Lung microvascular endothelial cell (primary cell): ENCODE measurements around the gene ZFP1. TPM values are rescaled to one million over a fixed set of nuclear protein-coding genes. Genes with fewer than 3 reads are reported as not detected.
A peak's percentile ranks its signal among the peaks of the same experiment; 100 is the strongest.

Source experiments
- DNase-seq, 2 donors: peaks; one replicate each; pipeline versions ENCODE4 v3.0.0 to v3.0.0-alpha.2; 2010; ENCODE audit warnings: low read depth in 2 of 2
- total RNA-seq: library from RNA; depleted of rRNA; stranded (reverse); fragments of >200 nt; gene quantifications from 2 replicates; pipeline ENCODE4 v1.2.1, GENCODE V29; 2014

ZFP1 gene
- total RNA-seq, 1 donor from 2014 or later: 10.5 TPM

DNA sequence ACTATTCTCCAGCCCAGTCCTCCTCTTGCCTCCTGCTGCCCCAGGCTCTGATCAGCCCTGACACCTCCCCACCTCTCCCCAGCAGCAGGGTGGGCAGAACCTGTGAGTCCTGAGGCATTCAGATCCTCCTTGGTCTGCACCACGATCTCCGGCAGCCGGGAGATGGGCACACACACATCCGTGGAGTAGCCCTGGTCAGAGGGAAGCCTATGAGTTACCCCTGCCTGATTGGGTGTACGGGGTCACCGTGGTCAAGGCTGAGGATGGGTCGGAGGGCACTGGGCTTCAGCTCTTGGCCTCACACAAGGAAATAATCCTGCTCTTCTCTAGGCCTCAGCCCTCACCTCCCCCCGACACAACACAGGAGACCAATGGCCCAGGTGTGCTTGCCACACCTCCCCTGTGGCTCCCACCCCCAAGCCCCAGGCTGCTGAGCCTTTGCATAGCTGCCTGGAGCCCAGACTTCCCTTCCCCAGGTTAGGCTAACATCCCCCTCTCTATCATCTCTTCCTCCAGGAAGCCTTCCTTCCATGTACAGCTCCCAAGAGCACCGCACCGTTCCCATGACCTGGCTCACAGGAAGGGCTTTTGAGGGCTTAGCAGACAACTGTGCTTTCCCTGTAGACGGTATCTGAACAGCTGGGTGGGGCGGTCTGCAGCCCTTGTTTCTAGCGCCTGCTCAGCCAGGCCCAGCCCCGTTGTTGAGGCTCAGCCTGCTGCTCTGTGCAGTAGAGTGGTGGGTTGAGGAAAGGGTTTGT is 35.4 kb upstream of the ZFP1 start:
- DNase-seq: no peak

GRCh38 chr16:75113541-75114121 is 34.7 kb upstream of the ZFP1 start:
- no peak for DNase-seq

DNA sequence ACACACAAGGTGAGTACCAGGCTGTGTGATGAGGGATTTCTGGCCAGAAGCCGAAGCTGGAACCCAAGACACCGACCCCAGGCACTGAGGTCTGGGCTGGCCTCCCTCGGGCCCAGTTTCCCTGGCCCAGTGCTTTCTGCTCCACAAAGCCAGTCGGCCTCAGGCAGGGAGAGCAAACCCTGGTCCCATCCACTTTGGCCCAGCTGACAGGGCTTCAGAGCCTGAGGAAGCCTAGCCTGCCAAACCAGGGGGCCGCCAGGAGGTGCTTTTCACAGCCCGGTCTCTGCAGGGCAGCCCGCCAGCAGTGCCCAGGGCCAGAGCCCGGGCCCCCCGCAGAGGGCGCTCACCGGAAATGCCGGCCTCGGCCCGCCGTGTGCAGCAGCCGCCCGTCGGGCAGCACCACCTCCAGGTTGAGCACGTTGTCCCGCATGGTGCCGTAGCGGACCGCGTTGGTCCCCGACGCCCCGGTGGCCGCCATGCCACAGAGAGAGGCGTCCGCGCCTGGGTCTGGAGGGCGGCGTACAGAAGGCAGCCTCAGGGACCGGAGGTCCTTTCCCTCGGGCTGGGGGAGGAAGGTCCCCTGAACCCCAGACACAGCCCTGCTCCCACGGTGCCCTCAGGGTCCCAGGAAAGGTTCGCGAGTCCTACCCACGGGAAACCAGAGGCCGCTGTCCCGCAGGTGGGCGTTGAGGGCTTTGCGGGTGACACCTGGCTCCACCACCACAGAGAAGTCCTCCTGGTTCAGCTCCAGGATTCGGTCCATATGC is 34.0 kb upstream of the ZFP1 start:
- no peak for DNase-seq

- DNase-seq: no peak
Observed at GRCh38 chr16:75114946-75115825, 33.1 kb upstream of the ZFP1 start.

GRCh38 chr16:75116081-75116910 is 32.0 kb upstream of the ZFP1 start, which contains the start of gene LDHD:
Gene LDHD (minus strand): TSS chr16:75116780. CDS start chr16:75116720, 60 bp downstream.
- peak; percentile 60 to 70 for DNase-seq

DNA sequence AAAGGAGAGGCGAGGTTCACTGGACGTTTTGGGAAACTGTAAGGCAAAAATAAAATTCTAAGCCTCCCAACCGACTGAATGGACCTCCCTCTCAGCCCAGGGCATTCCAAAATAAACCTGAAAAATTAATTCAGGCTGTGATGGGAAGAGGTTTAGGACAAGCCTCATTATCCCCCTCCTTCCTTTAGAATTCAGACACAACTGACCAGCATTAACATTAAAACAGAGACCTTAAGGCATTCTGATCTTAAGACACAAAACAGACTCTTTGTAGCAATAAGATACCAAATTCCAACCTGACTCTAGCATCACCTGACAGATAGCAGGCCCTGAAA is 31.4 kb upstream of the ZFP1 start:
- DNase-seq: no peak

- no peak for DNase-seq
Observed at GRCh38 chr16:75118943-75119539, 29.3 kb upstream of the ZFP1 start.

- no peak for DNase-seq
Observed at GRCh38 chr16:75120253-75120652, 28.1 kb upstream of the ZFP1 start.

DNA sequence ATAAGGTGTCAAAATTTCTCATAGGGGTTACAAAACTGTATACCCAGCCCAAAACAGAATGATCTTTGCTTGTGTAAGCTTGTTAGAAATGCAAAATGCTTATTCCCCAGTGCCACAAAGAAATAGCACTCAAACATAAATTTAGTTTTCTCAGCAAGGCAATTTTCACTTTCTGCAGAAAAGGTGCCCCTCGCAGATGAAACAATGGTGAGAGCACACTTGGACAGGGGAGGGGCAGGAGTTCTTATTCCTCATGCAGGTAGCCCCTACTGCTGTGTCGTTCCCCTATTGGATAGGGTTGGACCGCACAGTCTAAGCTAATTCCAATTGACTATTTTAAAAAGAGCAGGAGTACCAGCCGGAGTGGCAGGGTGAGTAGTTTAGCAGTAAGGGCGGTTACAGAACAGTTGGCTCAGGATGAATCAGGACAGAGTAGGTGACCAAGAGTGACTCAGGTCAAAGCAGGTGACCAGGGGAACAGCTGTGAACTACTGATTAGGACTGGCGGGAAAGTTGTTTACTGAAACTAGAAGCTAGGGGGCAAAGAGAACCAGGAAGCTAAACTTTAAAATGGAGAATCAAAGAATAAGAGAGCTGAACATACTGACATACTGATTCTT is 26.3 kb upstream of the ZFP1 start:
- DNase-seq: no peak

GRCh38 chr16:75122609-75123008 is 25.7 kb upstream of the ZFP1 start:
- no peak for DNase-seq

GRCh38 chr16:75127713-75128415 is 20.5 kb upstream of the ZFP1 start:
- no peak for DNase-seq

- DNase-seq: peak in 1 of 2 donors; percentile 63
Observed at GRCh38 chr16:75129421-75130149, 18.7 kb upstream of the ZFP1 start.

GRCh38 chr16:75130150-75130771 is 18.1 kb upstream of the ZFP1 start:
- DNase-seq: no peak

DNA sequence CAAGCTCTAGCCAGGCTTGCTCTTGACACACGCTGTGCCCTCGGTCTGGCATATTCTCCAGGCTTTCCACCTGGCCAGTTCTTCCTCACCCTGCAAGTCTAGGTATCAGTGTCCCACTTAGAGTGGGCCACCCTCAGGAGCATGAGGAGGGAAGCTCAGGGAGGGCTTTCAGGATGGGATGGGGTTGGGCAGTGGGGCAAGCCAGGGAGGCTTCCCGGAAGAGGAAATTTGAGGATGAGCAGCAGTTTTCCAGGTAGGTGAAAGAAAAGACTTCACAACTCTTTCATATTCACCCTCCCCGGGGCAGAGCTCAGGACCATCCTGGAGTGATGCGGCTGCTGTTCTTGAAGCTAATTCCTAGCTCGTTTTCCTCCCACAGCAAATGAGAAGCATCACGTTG is 17.2 kb upstream of the ZFP1 start:
- no peak for DNase-seq

GRCh38 chr16:75138233-75138632 is 10.1 kb upstream of the ZFP1 start:
- DNase-seq: no peak

GRCh38 chr16:75138636-75139035 is 9.7 kb upstream of the ZFP1 start:
- peak; percentile 21 to 35 for DNase-seq

- DNase-seq: no peak
Observed at GRCh38 chr16:75139498-75139897, 8.8 kb upstream of the ZFP1 start.

- DNase-seq: no peak
Observed at GRCh38 chr16:75143941-75144340, 4.4 kb upstream of the ZFP1 start.
